GM19035 (cell line): ENCODE results near the gene DOCK2.
"Not testable (repeated sequence)": the region's sequence is repeated elsewhere in the genome, so short reads cannot be mapped to it uniquely, and the experiment has no call there.

Source experiments
- ATAC-seq: cut with Tn5 transposase; IDR thresholded peaks from one replicate; pipeline ENCODE4 v1.9.1; 2021; ENCODE audit not compliant: unreplicated experiment

The DOCK2 gene

DNA sequence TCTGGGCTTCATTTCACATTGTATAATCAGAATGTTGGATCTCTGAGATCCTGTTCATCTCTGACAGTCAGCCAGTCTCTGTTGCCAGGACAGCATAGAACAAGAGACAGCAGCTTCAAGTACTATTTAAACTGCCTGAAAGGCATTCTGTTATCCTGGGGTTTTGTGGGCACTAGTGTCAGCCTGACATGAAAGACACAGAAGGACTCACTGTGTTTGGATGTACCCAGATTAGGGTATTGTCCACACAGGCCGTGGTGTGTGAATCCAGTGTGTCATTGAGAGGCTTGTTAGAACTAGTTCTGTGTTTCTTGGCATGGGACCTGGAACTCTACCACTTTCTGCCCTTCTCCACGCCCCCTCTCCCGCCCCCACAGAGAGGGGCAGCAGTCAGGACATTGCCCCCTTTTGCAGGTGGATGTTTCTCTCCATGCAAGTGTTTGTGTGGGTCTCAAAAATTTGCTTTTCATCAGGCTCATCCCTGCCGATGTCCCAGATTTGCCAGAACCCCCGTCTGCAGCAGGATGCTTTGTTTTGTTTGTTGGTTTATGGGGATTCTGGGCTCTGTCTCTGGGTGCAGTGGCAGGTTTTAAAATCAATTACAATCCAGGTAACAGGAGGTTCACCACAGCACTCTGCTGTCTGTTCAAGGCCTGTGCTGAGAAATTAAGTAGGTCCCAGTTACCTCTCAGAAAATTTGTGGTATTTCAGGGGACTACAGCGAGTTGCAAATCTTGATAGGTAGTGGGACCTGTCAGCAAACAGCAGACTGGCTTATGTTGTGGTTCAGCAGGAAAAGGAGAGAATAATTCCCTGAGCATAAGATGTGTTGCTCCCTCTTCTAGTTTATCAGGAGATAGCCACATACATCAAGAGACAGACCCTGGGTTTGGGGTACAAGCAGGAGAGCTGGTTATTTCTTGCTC lies 144.6 kb downstream of the DOCK2 start:
- no peak for ATAC-seq

DNA sequence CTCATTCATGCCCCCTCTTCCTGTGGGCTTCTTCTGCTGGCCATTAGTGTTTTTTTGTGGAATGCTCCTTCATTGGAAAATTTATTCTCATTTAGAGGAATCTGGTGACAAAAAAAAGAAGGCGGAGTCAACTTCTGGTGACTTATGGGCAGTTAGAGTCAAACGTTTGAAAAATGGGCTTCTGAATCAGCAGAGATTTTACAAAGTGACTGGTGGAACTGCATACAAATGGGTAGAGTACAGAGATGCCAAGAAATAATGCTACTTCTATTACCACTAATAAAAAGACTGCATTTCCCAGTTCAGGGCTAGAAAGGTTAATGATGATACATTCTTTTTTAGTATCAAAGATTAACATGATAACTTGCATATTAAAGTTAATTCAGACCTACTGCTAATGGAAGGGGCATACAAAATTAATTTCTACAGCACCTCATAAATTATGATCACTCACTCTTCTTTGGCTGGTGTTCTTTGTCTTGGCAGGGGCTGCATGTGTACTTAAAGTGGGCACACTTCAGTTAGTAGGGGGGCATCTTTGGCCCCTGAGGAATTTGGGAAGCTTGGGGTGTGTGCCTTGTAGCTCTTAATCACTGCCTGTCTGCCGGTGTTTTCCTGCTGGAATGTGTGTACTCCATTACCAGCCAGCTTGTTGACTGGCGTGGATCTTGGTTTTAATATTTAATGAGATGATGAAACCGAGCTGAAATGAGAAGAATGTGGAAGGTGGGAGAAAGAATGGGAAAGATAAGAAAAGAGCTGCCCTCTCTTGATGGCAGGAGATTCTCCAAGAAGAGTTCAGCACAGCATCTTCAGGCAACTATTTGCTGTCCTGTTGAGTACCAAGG lies 148.9 kb downstream of the DOCK2 start:
- ATAC-seq: no peak

- ATAC-seq: no peak
These were observed 151.1 kb downstream of the DOCK2 start for GRCh38 chr5:169788168-169788567.

DNA sequence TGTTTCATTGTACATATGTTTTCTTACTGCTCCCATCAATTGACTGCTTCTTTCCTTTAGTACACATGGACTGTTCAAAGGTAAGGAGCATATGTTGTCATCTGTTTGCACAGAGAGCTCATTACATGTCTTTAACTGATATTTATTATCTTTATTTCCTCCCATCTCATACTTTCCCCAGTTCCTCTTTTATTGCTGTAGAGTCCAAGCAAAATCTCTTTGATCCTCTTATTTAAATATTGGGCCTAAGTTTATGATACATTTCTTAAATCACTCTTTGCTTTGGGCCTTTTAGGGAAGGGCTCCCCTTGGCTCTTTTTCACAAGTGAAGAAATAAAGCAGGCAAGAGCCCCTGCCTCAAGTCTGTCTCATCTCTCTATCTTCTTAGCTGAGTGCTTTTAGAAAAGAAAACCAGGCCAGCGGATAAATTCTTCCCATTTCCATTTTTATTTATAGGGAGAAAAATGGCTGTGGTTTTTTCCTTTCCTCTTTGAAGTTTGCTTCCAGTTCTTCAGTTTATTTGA lies 152.4 kb downstream of the DOCK2 start:
- no peak for ATAC-seq

DNA sequence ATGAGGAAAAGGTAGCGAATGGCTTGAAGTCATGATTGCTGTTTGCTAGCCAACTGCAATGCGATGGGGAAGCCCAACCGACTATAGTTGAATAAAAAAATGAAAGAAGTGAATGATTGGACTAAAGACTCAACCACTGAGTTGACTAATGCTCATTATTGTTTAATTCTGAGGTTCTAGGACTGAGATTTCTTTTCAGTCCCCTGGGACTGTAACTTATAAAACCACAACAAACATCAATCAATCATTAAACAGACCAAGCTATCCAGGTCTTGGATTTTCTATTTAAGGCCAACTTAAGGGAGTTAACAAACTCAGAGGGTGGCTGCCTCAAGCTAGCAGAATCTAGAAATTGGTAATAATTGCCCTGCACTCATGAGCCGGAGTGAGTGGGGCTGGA lies 154.2 kb downstream of the DOCK2 start:
- ATAC-seq: no peak

DNA sequence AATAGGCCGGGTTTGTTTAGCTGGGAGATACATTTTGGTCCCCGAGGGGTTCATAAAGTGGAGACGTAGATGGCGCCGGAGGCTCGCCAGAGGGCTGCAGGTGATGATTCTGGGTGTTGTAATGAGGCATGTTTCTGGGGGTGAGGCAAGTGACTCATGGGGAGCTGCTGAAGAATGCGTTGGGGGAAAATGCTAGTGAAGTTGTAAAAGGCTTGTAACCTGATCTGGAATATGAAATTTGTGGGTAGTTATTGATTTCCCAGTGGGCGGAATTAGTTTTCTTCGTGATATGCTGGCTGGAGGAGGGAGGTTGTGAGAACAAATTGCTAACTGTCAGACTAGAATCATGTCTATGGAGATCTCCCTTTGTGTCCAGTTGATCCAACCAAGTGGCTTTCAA lies 158.3 kb downstream of the DOCK2 start:
- ATAC-seq: no peak

- ATAC-seq: no peak
These were observed 159.7 kb downstream of the DOCK2 start for GRCh38 chr5:169796731-169797130.

DNA sequence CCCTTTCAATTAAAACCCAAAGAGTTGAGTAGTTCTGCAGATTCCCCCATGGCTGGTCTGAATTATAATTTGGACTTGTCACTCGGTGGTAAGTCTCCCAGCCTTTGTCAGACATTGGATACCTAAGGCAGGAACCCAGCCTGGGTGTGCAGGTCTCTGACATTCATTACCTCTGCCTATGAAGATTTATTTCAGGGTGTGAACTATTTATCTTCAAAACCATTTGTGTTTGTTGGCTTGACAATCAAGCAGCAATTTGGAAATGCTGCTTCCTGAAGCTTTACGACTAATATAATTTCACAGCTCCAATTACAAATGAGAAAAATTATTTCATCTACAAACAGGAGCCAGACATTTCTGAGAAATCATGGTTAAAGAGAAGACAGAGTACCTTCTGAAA lies 160.5 kb downstream of the DOCK2 start:
- no peak for ATAC-seq

GRCh38 chr5:169798438-169798837 lies 161.4 kb downstream of the DOCK2 start:
- no peak for ATAC-seq

- no peak for ATAC-seq
These were observed 162.0 kb downstream of the DOCK2 start for GRCh38 chr5:169798906-169799660.

DNA sequence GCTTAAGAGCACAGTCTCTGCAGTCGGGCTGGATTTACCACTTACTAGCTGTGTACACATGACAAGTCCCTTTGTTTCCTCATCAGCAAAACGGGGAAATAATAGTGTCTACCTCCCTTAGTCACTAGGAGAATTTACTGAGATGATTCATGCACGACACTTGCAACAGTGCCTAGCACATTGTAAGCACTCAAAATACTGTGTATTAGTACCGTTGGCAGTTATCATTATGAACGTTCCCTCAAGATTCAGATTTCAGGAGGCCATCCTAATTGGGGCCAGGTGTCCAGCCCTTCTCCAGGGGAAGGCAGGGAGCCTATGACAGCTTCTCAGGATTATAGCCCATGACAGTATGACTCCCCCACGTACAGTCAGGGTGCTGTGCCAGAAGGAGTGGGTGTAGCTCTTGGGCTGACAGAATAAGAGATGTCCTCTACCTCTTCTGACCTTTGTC lies 164.3 kb downstream of the DOCK2 start:
- ATAC-seq: no peak

GRCh38 chr5:169801781-169802180 lies 164.7 kb downstream of the DOCK2 start:
- no peak for ATAC-seq

DNA sequence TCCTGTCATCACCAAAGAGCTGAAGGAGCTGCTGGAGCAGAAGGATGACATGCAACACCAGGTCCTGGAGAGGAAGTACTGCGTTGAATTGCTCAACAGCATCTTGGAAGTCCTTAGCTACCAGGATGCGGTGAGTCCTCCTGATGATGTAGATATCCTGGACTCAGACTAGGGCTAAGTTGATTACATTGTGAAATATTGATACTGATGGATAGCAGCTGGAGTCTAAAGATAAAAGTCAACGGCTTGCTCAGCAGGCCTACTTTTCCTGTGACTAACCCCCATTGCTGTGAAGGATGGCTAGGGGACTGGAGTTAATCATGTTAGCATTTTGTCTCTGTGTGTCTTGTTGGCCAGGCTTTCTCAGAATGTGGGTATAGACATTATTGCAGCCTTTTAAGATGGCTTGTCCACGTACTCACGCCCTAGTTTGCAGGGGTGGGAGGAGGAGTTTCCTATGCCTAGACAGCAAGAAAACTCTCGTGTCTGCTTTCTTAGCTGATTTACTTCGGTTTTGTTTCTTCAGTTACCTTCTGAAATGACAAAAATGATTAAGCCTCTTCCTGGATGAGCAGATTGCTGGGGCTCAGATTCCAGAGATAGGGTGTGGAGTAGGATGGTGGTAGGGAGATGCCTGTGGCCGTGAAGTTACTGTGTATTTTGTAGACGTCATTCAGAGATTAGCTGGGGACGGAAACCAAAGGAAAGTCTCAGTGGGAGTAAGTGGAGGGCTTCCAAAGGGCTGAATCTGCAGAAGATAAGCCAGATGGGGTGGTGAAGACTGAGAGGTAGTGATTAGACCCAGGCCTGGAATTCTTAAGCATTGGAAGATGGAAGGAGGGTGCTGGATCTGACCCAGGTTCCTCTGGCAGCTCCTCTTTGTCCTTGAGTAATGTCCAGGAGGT lies 166.3 kb downstream of the DOCK2 start:
- no peak for ATAC-seq

DNA sequence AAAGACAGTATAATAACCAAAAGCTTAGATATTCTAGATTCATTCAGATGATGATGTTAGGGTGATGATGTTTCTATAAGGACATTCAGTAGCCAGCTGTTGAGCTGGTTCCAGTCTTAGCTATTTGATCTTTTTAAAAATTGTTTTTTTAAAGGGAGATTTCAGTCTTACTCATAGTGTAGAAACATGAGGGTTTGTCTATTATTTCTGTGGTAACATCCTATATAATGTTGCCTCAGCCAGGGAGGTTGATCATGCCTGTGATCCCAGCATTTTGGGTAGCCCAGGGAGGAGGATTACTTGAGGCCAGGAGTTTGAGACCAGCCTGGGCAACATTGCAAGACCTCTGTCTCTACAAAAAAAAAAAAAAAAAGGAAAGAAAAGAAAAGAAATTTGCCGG lies 167.8 kb downstream of the DOCK2 start:
- ATAC-seq: no peak

DNA sequence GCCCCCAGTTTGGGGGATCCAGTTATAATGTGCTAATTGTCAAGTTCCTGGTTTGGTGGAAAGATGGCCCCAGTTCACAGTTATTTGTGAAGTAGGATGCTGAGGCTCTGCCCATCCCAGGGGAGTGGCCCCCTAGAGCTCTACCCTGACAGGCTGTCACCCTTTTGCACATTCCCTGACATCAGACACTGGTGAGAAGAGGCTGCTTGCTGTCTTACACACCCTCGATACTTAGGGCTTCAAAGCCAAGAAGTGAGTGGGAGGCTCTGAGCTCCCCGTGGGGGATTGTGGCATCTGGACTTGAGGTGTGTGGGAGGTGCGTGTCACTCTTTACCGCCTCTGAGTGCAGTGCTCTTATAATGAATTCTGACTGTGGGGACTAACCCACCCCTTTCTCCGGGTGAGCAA lies 168.5 kb downstream of the DOCK2 start:
- peak; percentile 86 for ATAC-seq

DNA sequence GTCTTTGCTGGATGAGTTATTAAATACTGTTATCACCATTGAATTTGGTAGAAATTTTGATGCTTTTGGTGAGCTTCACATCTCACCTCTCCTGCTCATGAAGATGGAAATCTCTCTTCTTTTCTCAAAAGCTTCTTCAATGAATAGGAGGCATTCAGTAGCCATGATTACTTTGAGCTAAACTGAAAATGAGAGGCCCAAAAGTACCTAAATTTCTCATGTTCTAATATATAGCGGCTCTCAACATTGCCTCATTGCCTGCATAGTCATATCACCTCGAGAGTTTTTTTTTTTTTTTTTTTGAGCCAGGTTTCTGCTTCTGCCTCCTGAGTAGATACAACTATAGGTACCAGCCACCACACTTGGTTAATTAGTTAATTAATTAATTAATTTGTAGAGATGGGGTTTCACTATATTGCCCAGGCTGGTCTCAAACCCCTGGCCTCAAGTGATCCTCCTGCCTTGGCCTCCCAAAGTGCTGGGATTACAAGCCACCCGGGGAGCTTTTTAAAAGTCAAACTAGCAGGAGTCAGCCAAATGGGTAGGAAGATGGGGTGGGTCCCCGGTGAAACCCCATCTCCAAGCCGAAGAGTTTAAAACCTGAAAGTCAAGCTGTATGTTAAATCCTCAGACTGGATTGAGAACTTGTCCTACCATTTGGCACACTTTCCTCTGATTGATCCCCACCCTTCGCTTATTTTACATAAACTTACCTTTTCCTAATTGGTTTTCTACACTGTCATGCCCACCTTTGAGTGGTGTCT lies 169.0 kb downstream of the DOCK2 start:
- peak; percentile 58 for ATAC-seq

DNA sequence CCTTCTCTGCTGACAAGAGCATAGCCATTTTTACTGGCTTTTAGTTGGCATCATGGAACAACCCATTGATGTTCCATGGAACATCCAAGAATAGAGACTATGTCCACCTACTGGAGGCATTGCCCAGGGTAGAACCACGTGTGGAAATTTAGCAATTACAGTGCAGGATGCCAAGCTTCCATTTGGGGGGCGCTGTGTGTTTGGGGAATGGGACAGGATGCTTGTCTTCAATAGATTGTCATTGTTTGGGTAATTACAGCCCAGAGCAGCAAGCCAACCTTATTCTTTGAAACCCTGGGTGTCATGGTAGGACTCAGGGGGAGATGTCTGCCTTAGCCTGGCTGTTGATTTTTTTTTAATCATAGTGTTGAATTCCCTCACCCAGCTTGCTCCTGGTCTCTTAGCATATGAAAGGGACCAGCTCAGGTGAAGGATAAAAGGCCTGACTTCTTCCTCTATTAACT lies 171.1 kb downstream of the DOCK2 start:
- ATAC-seq: no peak

DNA sequence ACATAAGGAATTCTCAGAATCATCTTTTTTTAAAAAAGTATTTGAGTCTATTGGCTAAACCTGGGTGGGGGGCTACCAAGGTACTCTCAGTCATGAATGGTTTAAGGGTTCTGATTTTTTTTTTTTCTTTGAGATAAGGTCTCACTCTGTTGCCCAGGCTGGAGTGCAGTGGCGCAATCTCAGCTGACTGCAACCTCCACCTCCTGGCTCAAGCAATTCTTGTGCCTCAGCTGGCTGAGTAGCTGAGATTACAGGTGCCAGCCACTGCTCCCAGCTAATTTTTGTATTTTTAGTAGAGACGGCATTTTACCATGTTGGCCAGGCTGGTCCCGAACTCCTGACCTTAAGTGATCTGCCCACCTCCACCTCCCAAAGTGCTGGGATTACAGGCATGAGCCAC lies 171.8 kb downstream of the DOCK2 start:
- not testable (repeated sequence) for ATAC-seq

- no peak for ATAC-seq
These were observed 172.2 kb downstream of the DOCK2 start for GRCh38 chr5:169809281-169809680.
